ENCODE measurements around the gene PJVK.

- TF ChIP-seq CTCF (conservative IDR thresholded peaks at IDR 0.05; ENCODE audit: low read length): peak; percentile 58
- TF ChIP-seq EZH2phosphoT487 (IDR thresholded peaks at IDR 0.05; ENCODE audit: borderline replicate concordance, low read depth, low read length): no peak
Observed at GRCh38 chr2:178419123-178419522, 32.1 kb upstream of the PJVK start.

Data from OCI-LY7 (cell line).